DMS79 treated with DMSO at 0.1 percent for 48 hours (cell line): ENCODE results near the gene PADI4.
"Not testable (repeated sequence)": the region's sequence is repeated elsewhere in the genome, so short reads cannot be mapped to it uniquely, and the experiment has no call there.

Source experiments
- DNase-seq: peaks from one replicate; lab custom pipeline; 2025; lab: John Stamatoyannopoulos, UW

PADI4 gene

GRCh38 chr1:17392199-17392740 lies 84.3 kb downstream of the PADI4 start:
- DNase-seq: no peak

- DNase-seq: no peak
Observed at GRCh38 chr1:17393230-17393629, 85.2 kb downstream of the PADI4 start.

- DNase-seq: no peak
Observed at GRCh38 chr1:17397910-17398695, 90.1 kb downstream of the PADI4 start.

- no peak for DNase-seq
Observed at GRCh38 chr1:17400725-17401341, 92.8 kb downstream of the PADI4 start.

- no peak for DNase-seq
Observed at GRCh38 chr1:17401841-17402240, 93.8 kb downstream of the PADI4 start.

- no peak for DNase-seq
Observed at GRCh38 chr1:17403081-17403480, 95.1 kb downstream of the PADI4 start.

- no peak for DNase-seq
Observed at GRCh38 chr1:17404034-17404684, 96.2 kb downstream of the PADI4 start.

GRCh38 chr1:17404820-17405219 lies 96.8 kb downstream of the PADI4 start:
- no peak for DNase-seq

GRCh38 chr1:17405898-17406759 lies 98.1 kb downstream of the PADI4 start:
- peak; percentile 55 for DNase-seq

- DNase-seq: not testable (repeated sequence)
Observed at GRCh38 chr1:17406760-17407475, 98.9 kb downstream of the PADI4 start.

- peak; percentile 6 for DNase-seq
Observed at GRCh38 chr1:17407786-17408514, 100.0 kb downstream of the PADI4 start.

- no peak for DNase-seq
Observed at GRCh38 chr1:17409391-17409811, 101.4 kb downstream of the PADI4 start.

GRCh38 chr1:17412093-17412870 lies 104.3 kb downstream of the PADI4 start:
- no peak for DNase-seq
